Esophagus squamous epithelium (tissue), 4 donors: Measurements from ENCODE around the gene ANP32B.

Experiments
- CTCF ChIP-seq, 6 experiments: fragments of 450-650 bp in 4 of 6; fragments of 200-600 bp in 2 of 6; sonication (generic) in 2 of 6; IDR thresholded peaks; one replicate each; pipeline ENCODE4 v1.5.1; 2016 to 2019; ENCODE audit warnings: antibody characterized with exemption in 6 of 6, mild to moderate bottlenecking in 4 of 6, moderate library complexity in 4 of 6
- POLR2A ChIP-seq, 4 donors: fragments of 450-650 bp; IDR thresholded peaks; one replicate each; pipeline ENCODE4 v1.6.1; 2017; ENCODE audit warnings: antibody characterized with exemption in 4 of 4, mild to moderate bottlenecking in 4 of 4, moderate library complexity in 3 of 4

DNA sequence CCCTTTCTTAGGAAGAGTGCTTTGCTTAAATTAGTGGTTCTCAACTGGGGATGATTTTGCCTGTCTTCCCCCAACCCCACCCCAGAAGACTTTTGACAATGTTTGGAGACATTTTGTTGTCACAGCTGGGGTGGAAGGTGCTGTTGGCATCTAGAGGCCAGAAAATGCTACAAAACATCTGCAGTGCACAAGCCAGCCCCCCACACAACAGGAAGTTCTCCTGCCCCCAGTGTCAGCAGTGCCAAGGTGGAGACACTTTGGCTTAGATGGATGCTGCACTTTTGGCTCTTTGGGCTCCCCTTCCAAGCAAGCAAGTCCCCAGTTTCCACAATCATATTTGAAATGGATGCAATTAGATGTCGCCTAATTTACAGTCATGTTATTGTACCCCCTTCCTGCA is 47.9 kb upstream of the ANP32B start:
- TF ChIP-seq CTCF (IDR thresholded peaks at IDR 0.05) (no peak), POLR2A (IDR thresholded peaks at IDR 0.05) (no peak)
